Measurements from ENCODE around the gene NSMCE1.
"Not testable (repeated sequence)": the region's sequence is repeated elsewhere in the genome, so short reads cannot be mapped to it uniquely, and the experiment has no call there.

The NSMCE1 gene

DNA sequence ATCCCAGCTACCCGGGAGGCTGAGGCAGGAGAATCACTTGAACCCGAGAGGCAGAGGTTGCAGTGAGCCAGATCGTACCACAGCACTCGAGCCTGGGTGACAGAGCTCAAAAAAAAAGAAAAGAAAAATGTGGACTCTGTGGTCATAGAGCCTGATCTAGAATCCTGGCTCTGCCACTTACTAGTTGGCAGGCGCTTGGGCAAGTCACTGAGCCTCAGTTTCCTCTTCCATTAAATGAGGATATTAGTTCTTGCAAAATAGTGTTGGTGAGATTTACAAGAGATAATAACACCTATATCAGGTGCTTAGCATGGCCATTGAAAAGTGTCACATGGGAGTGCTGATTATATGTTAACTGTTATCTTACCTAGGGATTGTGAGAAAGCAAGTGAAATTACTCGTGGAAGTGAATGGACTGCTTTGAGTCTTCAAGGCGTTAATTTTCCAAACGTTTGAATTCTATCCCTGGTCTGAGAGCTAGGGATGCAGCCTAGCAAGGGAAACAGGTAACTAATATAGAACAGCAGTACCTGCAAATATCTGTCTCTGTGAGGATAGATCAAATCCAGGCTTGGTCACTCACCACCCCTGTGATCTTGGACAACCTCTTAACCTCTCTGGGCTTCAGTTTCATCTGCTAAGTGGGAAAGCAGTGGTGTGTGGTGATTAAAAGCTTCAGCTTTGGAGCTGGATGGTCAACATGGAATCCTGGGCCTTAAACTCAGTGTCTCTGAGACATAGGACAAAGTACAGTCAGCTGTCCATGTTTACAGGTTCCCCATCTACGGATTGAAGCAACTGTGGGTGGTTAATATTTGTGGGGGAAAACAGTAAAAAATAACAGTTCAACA is 953 bp upstream of the NSMCE1 start:
- Histone ChIP-seq H3K36me3 (replicated peaks; ENCODE audit: low read depth, low read length) (peaks cover 5% of the 10 kb centered on the region), H3K4me1 (ENCODE audit: low read length) (peaks cover 14% of the 10 kb centered on the region), H2AFZ (ENCODE audit: low read depth, low read length) (no peak overlapping the region), H3K4me2 (ENCODE audit: low read length) (peak overlapping the region; percentile 83), H3K27me3 (ENCODE audit: low read depth, low read length) (no peaks in the 10 kb centered on the region), H3K79me2 (ENCODE audit: low read length) (peaks cover 20% of the 10 kb centered on the region), H3K9me3 (ENCODE audit: insufficient read depth, low read length) (0 out of 2 replicates have a peak, but pooled peaks cover 5% of the 10 kb centered on the region), H4K20me1 (ENCODE audit: insufficient read depth, low read length) (no peaks in the 10 kb centered on the region), H3K4me3 (ENCODE audit: low read length) (peak overlapping the region; percentile 95), H3K9ac (ENCODE audit: low read length) (peak overlapping the region; percentile 87), H3K27ac (ENCODE audit: low read length) (no peak overlapping the region)
- TF ChIP-seq, protein P1, sequence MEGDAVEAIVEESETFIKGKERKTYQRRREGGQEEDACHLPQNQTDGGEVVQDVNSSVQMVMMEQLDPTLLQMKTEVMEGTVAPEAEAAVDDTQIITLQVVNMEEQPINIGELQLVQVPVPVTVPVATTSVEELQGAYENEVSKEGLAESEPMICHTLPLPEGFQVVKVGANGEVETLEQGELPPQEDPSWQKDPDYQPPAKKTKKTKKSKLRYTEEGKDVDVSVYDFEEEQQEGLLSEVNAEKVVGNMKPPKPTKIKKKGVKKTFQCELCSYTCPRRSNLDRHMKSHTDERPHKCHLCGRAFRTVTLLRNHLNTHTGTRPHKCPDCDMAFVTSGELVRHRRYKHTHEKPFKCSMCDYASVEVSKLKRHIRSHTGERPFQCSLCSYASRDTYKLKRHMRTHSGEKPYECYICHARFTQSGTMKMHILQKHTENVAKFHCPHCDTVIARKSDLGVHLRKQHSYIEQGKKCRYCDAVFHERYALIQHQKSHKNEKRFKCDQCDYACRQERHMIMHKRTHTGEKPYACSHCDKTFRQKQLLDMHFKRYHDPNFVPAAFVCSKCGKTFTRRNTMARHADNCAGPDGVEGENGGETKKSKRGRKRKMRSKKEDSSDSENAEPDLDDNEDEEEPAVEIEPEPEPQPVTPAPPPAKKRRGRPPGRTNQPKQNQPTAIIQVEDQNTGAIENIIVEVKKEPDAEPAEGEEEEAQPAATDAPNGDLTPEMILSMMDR (IDR thresholded peaks at IDR 0.05; ENCODE audit: low read depth, low read length), result no peak
- no peak for TF ChIP-seq EZH2phosphoT487 (IDR thresholded peaks at IDR 0.05; ENCODE audit: low read depth)

DNA sequence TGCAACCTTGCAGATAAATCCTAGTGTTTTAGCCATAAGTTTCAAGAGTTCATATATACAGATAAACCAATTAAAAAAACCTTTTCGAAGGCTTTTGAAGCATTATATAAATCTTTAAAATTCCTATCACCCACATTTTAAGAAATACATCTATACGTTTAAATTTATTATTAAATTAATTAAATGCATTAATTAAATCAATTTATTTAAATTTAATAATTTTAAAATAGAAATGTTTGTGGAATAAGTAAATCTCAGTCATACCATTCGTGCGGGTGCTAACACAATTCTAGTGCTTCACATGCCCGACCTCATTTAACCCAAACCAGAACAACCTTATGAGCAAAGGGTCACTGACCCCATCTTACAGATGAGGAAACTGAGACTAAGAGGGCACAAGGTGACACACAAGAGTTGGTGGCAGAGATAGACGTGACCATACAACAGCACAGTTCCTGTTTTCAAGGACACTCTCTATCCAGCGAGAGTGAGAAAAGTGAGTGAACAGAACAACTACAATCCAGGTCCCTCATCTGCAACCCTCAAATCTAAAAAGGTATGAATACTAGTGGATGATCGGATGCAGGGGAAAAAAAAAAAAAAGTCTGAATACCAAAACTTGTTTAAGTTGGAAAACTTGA is 1.4 kb downstream of the NSMCE1 start:
- no peak overlapping the region for H3K9ac ChIP-seq (ENCODE audit: low read length)
- H4K20me1 ChIP-seq (ENCODE audit: insufficient read depth, low read length), result no peaks in the 10 kb centered on the region
- H3K36me3 ChIP-seq (replicated peaks; ENCODE audit: low read depth, low read length), result peaks cover 5% of the 10 kb centered on the region
- H3K4me1 ChIP-seq (ENCODE audit: low read length), result peaks cover 14% of the 10 kb centered on the region
- H3K27me3 ChIP-seq (ENCODE audit: low read depth, low read length), result no peaks in the 10 kb centered on the region
- H3K4me2 ChIP-seq (ENCODE audit: low read length), result peak overlapping the region; percentile 83
- 0 out of 2 replicates have a peak, but pooled peaks cover 5% of the 10 kb centered on the region for H3K9me3 ChIP-seq (ENCODE audit: insufficient read depth, low read length)
- TF ChIP-seq, protein P1 (IDR thresholded peaks at IDR 0.05; ENCODE audit: low read depth, low read length), result no peak
- TF ChIP-seq EZH2phosphoT487 (IDR thresholded peaks at IDR 0.05; ENCODE audit: low read depth), result no peak
- H2AFZ ChIP-seq (ENCODE audit: low read depth, low read length), result no peak overlapping the region
- peaks cover 22% of the 10 kb centered on the region for H3K79me2 ChIP-seq (ENCODE audit: low read length)
- H3K4me3 ChIP-seq (ENCODE audit: low read length), result peak overlapping the region; percentile 95
- no peak overlapping the region for H3K27ac ChIP-seq (ENCODE audit: low read length)

DNA sequence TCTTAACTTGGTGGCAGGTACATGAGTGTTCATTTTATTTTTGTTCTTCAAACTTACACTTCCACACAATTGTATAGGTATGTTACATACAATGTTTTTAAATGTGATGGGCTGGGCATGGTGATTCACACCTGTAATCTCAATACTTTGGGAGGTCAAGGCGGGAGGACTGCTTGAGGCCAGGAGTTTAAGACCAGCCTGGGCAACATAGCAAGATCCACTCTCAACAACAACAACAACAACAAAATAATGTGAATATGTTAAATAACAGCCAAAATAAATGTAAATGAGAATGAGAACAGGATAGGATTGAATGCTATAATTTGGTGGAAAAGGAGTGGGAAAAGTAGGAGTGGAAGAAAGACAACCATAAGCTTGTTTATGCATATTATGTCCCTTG is 2.6 kb downstream of the NSMCE1 start:
- H3K9me3 ChIP-seq (ENCODE audit: insufficient read depth, low read length), result 0 out of 2 replicates have a peak, but pooled peaks cover 5% of the 10 kb centered on the region
- H3K4me2 ChIP-seq (ENCODE audit: low read length), result no peak overlapping the region
- H2AFZ ChIP-seq (ENCODE audit: low read depth, low read length), result no peak overlapping the region
- TF ChIP-seq, protein P1 (IDR thresholded peaks at IDR 0.05; ENCODE audit: low read depth, low read length), result no peak
- no peak for TF ChIP-seq EZH2phosphoT487 (IDR thresholded peaks at IDR 0.05; ENCODE audit: low read depth)
- no peak overlapping the region for H3K9ac ChIP-seq (ENCODE audit: low read length)
- peaks cover 5% of the 10 kb centered on the region for H3K36me3 ChIP-seq (replicated peaks; ENCODE audit: low read depth, low read length)
- H3K27ac ChIP-seq (ENCODE audit: low read length), result no peak overlapping the region
- H3K4me1 ChIP-seq (ENCODE audit: low read length), result peaks cover 14% of the 10 kb centered on the region
- no peaks in the 10 kb centered on the region for H3K27me3 ChIP-seq (ENCODE audit: low read depth, low read length)
- H3K79me2 ChIP-seq (ENCODE audit: low read length), result peaks cover 22% of the 10 kb centered on the region
- no peak overlapping the region for H3K4me3 ChIP-seq (ENCODE audit: low read length)
- H4K20me1 ChIP-seq (ENCODE audit: insufficient read depth, low read length), result no peaks in the 10 kb centered on the region

DNA sequence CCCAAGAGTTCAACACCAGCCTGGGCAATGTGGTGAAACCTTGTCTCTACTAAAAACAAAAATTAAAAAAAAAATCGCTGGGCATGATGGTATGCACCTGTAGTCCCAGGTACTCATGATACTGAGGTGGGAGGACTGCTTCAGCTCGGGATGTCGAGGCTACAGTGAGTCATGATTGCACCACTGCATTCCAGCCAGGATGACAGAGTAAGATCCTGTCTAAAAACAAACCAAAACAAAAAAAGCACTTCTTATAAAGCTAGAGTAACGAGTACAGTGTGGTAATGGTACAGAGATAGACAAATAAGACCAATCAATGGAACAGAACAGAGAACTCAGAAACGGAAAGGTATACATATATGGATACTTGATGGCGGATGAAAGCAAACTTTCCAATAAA is 4.4 kb downstream of the NSMCE1 start:
- Histone ChIP-seq H3K4me2 (ENCODE audit: low read length) (no peak overlapping the region), H3K27ac (ENCODE audit: low read length) (no peak overlapping the region), H3K36me3 (replicated peaks; ENCODE audit: low read depth, low read length) (no peaks in the 10 kb centered on the region), H2AFZ (ENCODE audit: low read depth, low read length) (no peak overlapping the region), H3K9me3 (ENCODE audit: insufficient read depth, low read length) (no peaks in the 10 kb centered on the region), H3K79me2 (ENCODE audit: low read length) (peaks cover 21% of the 10 kb centered on the region), H4K20me1 (ENCODE audit: insufficient read depth, low read length) (peaks cover 3% of the 10 kb centered on the region; the same call in 1 of the 2 replicates), H3K9ac (ENCODE audit: low read length) (no peak overlapping the region), H3K4me1 (ENCODE audit: low read length) (peaks cover 7% of the 10 kb centered on the region), H3K4me3 (ENCODE audit: low read length) (no peak overlapping the region), H3K27me3 (ENCODE audit: low read depth, low read length) (no peaks in the 10 kb centered on the region)
- TF ChIP-seq, protein P1 (IDR thresholded peaks at IDR 0.05; ENCODE audit: low read depth, low read length), result no peak
- no peak for TF ChIP-seq EZH2phosphoT487 (IDR thresholded peaks at IDR 0.05; ENCODE audit: low read depth)

DNA sequence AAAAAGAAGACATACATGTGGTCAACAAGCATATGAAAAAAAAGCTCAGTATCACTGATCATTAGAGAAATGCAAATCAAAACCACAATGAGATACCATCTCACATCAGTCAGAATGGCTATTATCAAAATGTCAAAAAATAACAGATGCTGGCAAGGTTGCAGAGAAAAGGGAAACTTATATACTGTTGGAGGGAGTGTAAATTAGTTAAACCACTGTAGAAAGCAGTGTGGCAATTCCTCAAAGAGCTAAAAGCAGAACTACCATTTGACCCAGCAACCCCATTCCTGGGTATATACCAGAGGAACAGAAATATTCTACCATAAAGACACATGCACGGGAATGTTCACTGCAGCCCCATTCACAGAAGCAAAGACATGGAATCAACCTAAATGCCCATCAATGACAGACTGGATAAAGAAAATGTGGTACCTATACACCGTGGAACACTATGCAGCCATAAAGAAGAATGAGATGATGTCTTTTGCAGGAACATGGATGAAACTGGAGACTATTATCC is 5.6 kb downstream of the NSMCE1 start:
- not testable (repeated sequence) for H3K4me1 ChIP-seq (ENCODE audit: low read length); H3K9ac ChIP-seq (ENCODE audit: low read length); H3K4me3 ChIP-seq (ENCODE audit: low read length); H3K27me3 ChIP-seq (ENCODE audit: low read depth, low read length); H3K4me2 ChIP-seq (ENCODE audit: low read length); H3K36me3 ChIP-seq (replicated peaks; ENCODE audit: low read depth, low read length); H2AFZ ChIP-seq (ENCODE audit: low read depth, low read length); H3K27ac ChIP-seq (ENCODE audit: low read length); H4K20me1 ChIP-seq (ENCODE audit: insufficient read depth, low read length); H3K9me3 ChIP-seq (ENCODE audit: insufficient read depth, low read length)
- H3K79me2 ChIP-seq (ENCODE audit: low read length), result peaks cover 13% of the 10 kb centered on the region
